GM21723 (cell line): ENCODE data around the gene TFDP2.
"Not testable (repeated sequence)": the region's sequence is repeated elsewhere in the genome, so short reads cannot be mapped to it uniquely, and the experiment has no call there.

ENCODE experiments used
- ATAC-seq: cut with Tn5 transposase; IDR thresholded peaks from one replicate; pipeline ENCODE4 v1.9.1; 2021; ENCODE audit warnings: mild to moderate bottlenecking, moderate library complexity; ENCODE audit not compliant: unreplicated experiment

TFDP2 gene

GRCh38 chr3:142127941-142128658, 21.2 kb downstream of the TFDP2 start:
- no peak for ATAC-seq

- ATAC-seq, result no peak
These were observed 25.1 kb downstream of the TFDP2 start for GRCh38 chr3:142124243-142124642.

GRCh38 chr3:142120707-142121106, 28.6 kb downstream of the TFDP2 start:
- ATAC-seq, result no peak

- no peak for ATAC-seq
These were observed 30.4 kb downstream of the TFDP2 start for GRCh38 chr3:142118911-142119310.

- ATAC-seq, result no peak
These were observed 32.1 kb downstream of the TFDP2 start for GRCh38 chr3:142117056-142117851.

GRCh38 chr3:142115867-142116668, 33.3 kb downstream of the TFDP2 start:
- no peak for ATAC-seq

- no peak for ATAC-seq
These were observed 36.7 kb downstream of the TFDP2 start for GRCh38 chr3:142112601-142113000.

- no peak for ATAC-seq
These were observed 42.8 kb downstream of the TFDP2 start for GRCh38 chr3:142106548-142106947.

- ATAC-seq, result no peak
These were observed 43.4 kb downstream of the TFDP2 start for GRCh38 chr3:142105991-142106390.

- no peak for ATAC-seq
These were observed 44.6 kb downstream of the TFDP2 start for GRCh38 chr3:142104763-142105162.

- no peak for ATAC-seq
These were observed 50.4 kb downstream of the TFDP2 start for GRCh38 chr3:142098964-142099363.

- ATAC-seq, result no peak
These were observed 52.1 kb downstream of the TFDP2 start for GRCh38 chr3:142097099-142097843.

- no peak for ATAC-seq
These were observed 53.5 kb downstream of the TFDP2 start for GRCh38 chr3:142095841-142096240.

GRCh38 chr3:142088925-142089324, 60.4 kb downstream of the TFDP2 start:
- not testable (repeated sequence) for ATAC-seq

- no peak for ATAC-seq
These were observed 60.8 kb downstream of the TFDP2 start for GRCh38 chr3:142088522-142088921.

GRCh38 chr3:142087676-142088075, 61.7 kb downstream of the TFDP2 start:
- no peak for ATAC-seq

- no peak for ATAC-seq
These were observed 62.7 kb downstream of the TFDP2 start for GRCh38 chr3:142086581-142087090.

GRCh38 chr3:142081178-142081577, 68.2 kb downstream of the TFDP2 start:
- ATAC-seq, result no peak

- ATAC-seq, result no peak
These were observed 71.4 kb downstream of the TFDP2 start for GRCh38 chr3:142077859-142078500.
